H1 (cell line): ENCODE results near the gene BLMH. TPM values are rescaled to one million over a fixed set of nuclear protein-coding genes. Genes with fewer than 3 reads are reported as not detected.
A peak's percentile ranks its signal among the peaks of the same experiment; 100 is the strongest.

Source experiments
- CTCF ChIA-PET: fragments of 300-600 bp; sonication (Branson Sonifier 250); formaldehyde crosslinking; loops from one replicate; lab custom pipeline; 2021; ENCODE audit not compliant: partially characterized antibody; lab: Charles Lee
- POLR2A ChIA-PET: fragments of 300-600 bp; sonication (Branson Sonifier 250); formaldehyde crosslinking; loops from one replicate; lab custom pipeline; 2021; ENCODE audit warnings: inconsistent platforms; ENCODE audit not compliant: partially characterized antibody; lab: Charles Lee
- DNase-seq, 2 experiments: peaks; one replicate each; pipeline versions ENCODE4 v3.0.0 to v3.0.0-alpha.2; 2010 to 2022; ENCODE audit warnings: low spot score in 2 of 2, low read depth in 1 of 2, mixed read lengths in 1 of 2
- FAIRE-seq: peaks from 2 replicates; lab custom pipeline; 2011; peaks lifted over from hg19 to GRCh38; lab: Jason Lieb, UNC
- H2AFZ ChIP-seq: 2 replicates; pipeline ENCODE4 v1.8.1; 2012; ENCODE audit warnings: low read length, inconsistent platforms
- H2AK5ac ChIP-seq: 2 replicates; pipeline ENCODE4 v1.6.1; 2013; ENCODE audit warnings: low read depth, low read length
- H2BK120ac ChIP-seq: replicated peaks from 2 replicates; pipeline ENCODE3; 2013; ENCODE audit warnings: low read depth, low read length, inconsistent platforms
- H2BK12ac ChIP-seq: 2 replicates; pipeline ENCODE4 v1.6.1; 2013; ENCODE audit warnings: low read depth, low read length
- H2BK15ac ChIP-seq: 2 replicates; pipeline ENCODE4 v1.6.1; 2013; ENCODE audit warnings: low read length
- H2BK20ac ChIP-seq: 2 replicates; pipeline ENCODE4 v1.6.1; 2013; ENCODE audit warnings: low read length
- H2BK5ac ChIP-seq: 2 replicates; pipeline ENCODE4 v1.6.1; 2013; ENCODE audit warnings: low read depth, low read length
- H3K14ac ChIP-seq: 2 replicates; pipeline ENCODE4 v1.6.1; 2013; ENCODE audit warnings: inconsistent platforms; ENCODE audit not compliant: insufficient read length
- H3K18ac ChIP-seq: 2 replicates; pipeline ENCODE4 v1.6.1; 2013; ENCODE audit warnings: low read length; ENCODE audit errors: extremely low read depth
- H3K23ac ChIP-seq: 2 replicates; pipeline ENCODE4 v1.6.1; 2013; ENCODE audit warnings: inconsistent platforms; ENCODE audit not compliant: insufficient read length
- H3K23me2 ChIP-seq: 2 replicates; pipeline ENCODE4 v1.6.1; 2013; ENCODE audit warnings: low read depth, low read length
- H3K27ac ChIP-seq: 2 replicates; pipeline ENCODE4 v1.6.1; 2011; ENCODE audit warnings: low read depth, low read length, inconsistent platforms
- H3K27me3 ChIP-seq, 4 experiments: replicated peaks in 1 of 4; 1 replicate in 1 of 4; 2 replicates in 3 of 4; pipeline versions ENCODE4 v1.6.1 to v1.8.1; 2011 to 2013; ENCODE audit warnings: low read length in 3 of 4, mild to moderate bottlenecking in 3 of 4, inconsistent platforms in 2 of 4, mixed read lengths in 2 of 4, moderate library complexity in 1 of 4; ENCODE audit not compliant: control insufficient read depth in 3 of 4, insufficient read depth in 3 of 4; ENCODE audit errors: extremely low read depth in 1 of 4
- H3K36me3 ChIP-seq, 4 experiments: 2 replicates each; pipeline versions ENCODE4 v1.6.1 to v1.8.1; 2011 to 2013; ENCODE audit warnings: mild to moderate bottlenecking in 4 of 4, low read length in 3 of 4, moderate library complexity in 2 of 4, control low read depth in 1 of 4, inconsistent platforms in 1 of 4; ENCODE audit not compliant: insufficient read depth in 4 of 4, control insufficient read depth in 2 of 4
- H3K4ac ChIP-seq: replicated peaks from 2 replicates; pipeline ENCODE3; 2013; ENCODE audit warnings: low read length, low read depth, mixed read lengths, inconsistent platforms; ENCODE audit not compliant: insufficient read length
- H3K4me1 ChIP-seq, 4 experiments: replicated peaks in 1 of 4; 1 replicate in 1 of 4; 2 replicates in 3 of 4; pipeline versions ENCODE4 v1.6.1 to v1.8.1; 2011 to 2013; ENCODE audit warnings: low read length in 3 of 4, inconsistent platforms in 2 of 4, mixed read lengths in 1 of 4; ENCODE audit not compliant: insufficient read depth in 4 of 4, control insufficient read depth in 3 of 4
- H3K4me2 ChIP-seq, 2 experiments: 2 replicates each; pipeline versions ENCODE4 v1.6.1 to v1.8.1; 2011 to 2013; ENCODE audit warnings: low read depth in 2 of 2, low read length in 2 of 2, control low read depth in 1 of 2, inconsistent platforms in 1 of 2, mild to moderate bottlenecking in 1 of 2; ENCODE audit not compliant: insufficient read depth in 1 of 2
- H3K4me3 ChIP-seq, 4 experiments: fragments of 200-600, 300-600 bp in 1 of 4; sonication (generic), shearing (Covaris generic), sonication (Bioruptor Twin) in 1 of 4; 2 replicates each; pipeline versions ENCODE4 v1.5.1 to v1.8.1; 2011 to 2016; ENCODE audit warnings: low read length in 4 of 4, low read depth in 3 of 4, control low read depth in 2 of 4, inconsistent platforms in 2 of 4, mild to moderate bottlenecking in 2 of 4, mixed read lengths in 1 of 4, moderate library complexity in 1 of 4; ENCODE audit not compliant: insufficient read depth in 2 of 4; ENCODE audit errors: extremely low read depth in 1 of 4
- H3K56ac ChIP-seq: replicated peaks from 2 replicates; pipeline ENCODE3; 2013; ENCODE audit warnings: low read depth, mild to moderate bottlenecking, mixed read lengths, low read length, inconsistent platforms; ENCODE audit not compliant: insufficient read length
- H3K79me1 ChIP-seq: 2 replicates; pipeline ENCODE4 v1.6.1; 2013; ENCODE audit warnings: low read depth, low read length, control low read depth
- H3K79me2 ChIP-seq, 2 experiments: 2 replicates each; pipeline versions ENCODE4 v1.6.1 to v1.8.1; 2012 to 2013; ENCODE audit warnings: low read length in 2 of 2, mild to moderate bottlenecking in 2 of 2, inconsistent platforms in 1 of 2; ENCODE audit not compliant: insufficient read depth in 2 of 2, control insufficient read depth in 1 of 2
- H3K9ac ChIP-seq, 4 experiments: replicated peaks in 1 of 4; 1 replicate in 1 of 4; 2 replicates in 3 of 4; pipeline versions ENCODE4 v1.6.1 to v1.8.1; 2011 to 2013; ENCODE audit warnings: low read depth in 3 of 4, low read length in 3 of 4, control low read depth in 2 of 4, mild to moderate bottlenecking in 2 of 4, moderate library complexity in 2 of 4, inconsistent platforms in 1 of 4; ENCODE audit errors: extremely low read depth in 1 of 4
- H3K9me3 ChIP-seq, 2 experiments: 2 replicates each; pipeline versions ENCODE4 v1.6.1 to v1.8.1; 2012 to 2013; ENCODE audit warnings: mild to moderate bottlenecking in 2 of 2, moderate library complexity in 2 of 2, control low read depth in 1 of 2, inconsistent platforms in 1 of 2, low read depth in 1 of 2, low read length in 1 of 2, mixed read lengths in 1 of 2; ENCODE audit not compliant: insufficient read depth in 2 of 2
- H4K20me1 ChIP-seq, 2 experiments: replicated peaks in 1 of 2; 2 replicates each; pipeline versions ENCODE3 to v1.8.1; 2011 to 2013; ENCODE audit warnings: inconsistent platforms in 2 of 2, low read length in 2 of 2, mild to moderate bottlenecking in 1 of 2; ENCODE audit not compliant: insufficient read depth in 2 of 2, control insufficient read depth in 1 of 2
- H4K5ac ChIP-seq: 2 replicates; pipeline ENCODE4 v1.6.1; 2013; ENCODE audit warnings: low read length, low read depth, mixed read lengths, inconsistent platforms; ENCODE audit not compliant: insufficient read length
- H4K8ac ChIP-seq: 2 replicates; pipeline ENCODE4 v1.8.0; 2013; ENCODE audit warnings: mild to moderate bottlenecking, moderate library complexity, low read length, inconsistent platforms; ENCODE audit not compliant: insufficient read depth; ENCODE audit errors: extremely low read depth
- H4K91ac ChIP-seq: replicated peaks from 2 replicates; pipeline ENCODE3; 2013; ENCODE audit warnings: low read length, mixed read lengths, inconsistent platforms; ENCODE audit not compliant: insufficient read length
- CREB1 ChIP-seq: IDR thresholded peaks from 2 replicates; pipeline ENCODE4 v1.6.1; 2012; ENCODE audit warnings: inconsistent platforms
- GABPA ChIP-seq: IDR thresholded peaks from 2 replicates; pipeline ENCODE4 v1.6.1; 2011; ENCODE audit warnings: mild to moderate bottlenecking, low read length, moderate library complexity, borderline replicate concordance; ENCODE audit not compliant: insufficient read depth
- HDAC2 ChIP-seq, 2 experiments: fragments of 300-600 bp in 1 of 2; sonication (generic) in 1 of 2; IDR thresholded peaks; 2 replicates each; pipeline ENCODE4 v1.6.1; 2011 to 2012; ENCODE audit warnings: low read depth in 2 of 2, low read length in 2 of 2, mild to moderate bottlenecking in 2 of 2, moderate library complexity in 2 of 2, borderline replicate concordance in 1 of 2, inconsistent platforms in 1 of 2
- RBBP5 ChIP-seq: IDR thresholded peaks from 2 replicates; pipeline ENCODE4 v1.7.1; 2012; ENCODE audit warnings: low read depth, mild to moderate bottlenecking, inconsistent platforms, low read length, moderate library complexity, borderline replicate concordance
- RFX5 ChIP-seq: IDR thresholded peaks from 2 replicates; pipeline ENCODE4 v1.6.1; 2011; ENCODE audit warnings: low read depth, low read length, improper control_type of control experiment, borderline replicate concordance
- SUZ12 ChIP-seq: fragments of 200-600 bp; sonication (generic); IDR thresholded peaks from 2 replicates; pipeline ENCODE4 v1.6.1; 2012; ENCODE audit warnings: mild to moderate bottlenecking, inconsistent platforms, low read length, moderate library complexity, mixed read lengths
- WGBS, 2 experiments: shearing (Covaris generic) in 1 of 2; methylation state at CpG; one replicate each; pipeline versions ENCODE4 v1.1.6 to v1.1.7; 2013 to 2015; ENCODE audit warnings: low lambda C conversion rate in 2 of 2, mixed read lengths in 2 of 2, inconsistent platforms in 1 of 2, low coverage in 1 of 2, missing lambda C conversion rate in 1 of 2; ENCODE audit not compliant: insufficient replicate concordance in 2 of 2, insufficient coverage in 1 of 2, insufficient read length in 1 of 2; ENCODE audit errors: extremely low coverage in 1 of 2, missing lambda C conversion rate in 1 of 2; 5-methylcytosine and 5-hydroxymethylcytosine counted together
- polyA plus RNA-seq, 7 experiments: library from polyadenylated mRNA; depleted of rRNA in 3 of 7; stranded (reverse) in 5 of 7; unstranded in 2 of 7; fragments of >200 nt in 5 of 7; fragments of 200-250 nt in 2 of 7; gene quantifications; 1 replicate in 5 of 7; 2 replicates in 1 of 7; 4 replicates in 1 of 7; pipeline versions ENCODE4 v1.2.1 to v1.2.3, GENCODE V29; 2011 to 2013; ENCODE audit warnings: missing spikeins in 2 of 7, mixed read lengths in 2 of 7
- total RNA-seq: library from RNA; stranded (reverse); fragmentation: NEBNext Ultra II Directional; extraction: Animal tissue kit (Norgen Biotek cat#: 25700); gene quantifications from 2 replicates; pipeline ENCODE4 v1.2.1, GENCODE V29; 2021

The BLMH gene
- total and polyA plus RNA-seq, 2 of the 8 experiments (the other 6 are each of a cell fraction or from before 2014, with no cell fraction given), result 18.2 to 74.3 TPM

DNA sequence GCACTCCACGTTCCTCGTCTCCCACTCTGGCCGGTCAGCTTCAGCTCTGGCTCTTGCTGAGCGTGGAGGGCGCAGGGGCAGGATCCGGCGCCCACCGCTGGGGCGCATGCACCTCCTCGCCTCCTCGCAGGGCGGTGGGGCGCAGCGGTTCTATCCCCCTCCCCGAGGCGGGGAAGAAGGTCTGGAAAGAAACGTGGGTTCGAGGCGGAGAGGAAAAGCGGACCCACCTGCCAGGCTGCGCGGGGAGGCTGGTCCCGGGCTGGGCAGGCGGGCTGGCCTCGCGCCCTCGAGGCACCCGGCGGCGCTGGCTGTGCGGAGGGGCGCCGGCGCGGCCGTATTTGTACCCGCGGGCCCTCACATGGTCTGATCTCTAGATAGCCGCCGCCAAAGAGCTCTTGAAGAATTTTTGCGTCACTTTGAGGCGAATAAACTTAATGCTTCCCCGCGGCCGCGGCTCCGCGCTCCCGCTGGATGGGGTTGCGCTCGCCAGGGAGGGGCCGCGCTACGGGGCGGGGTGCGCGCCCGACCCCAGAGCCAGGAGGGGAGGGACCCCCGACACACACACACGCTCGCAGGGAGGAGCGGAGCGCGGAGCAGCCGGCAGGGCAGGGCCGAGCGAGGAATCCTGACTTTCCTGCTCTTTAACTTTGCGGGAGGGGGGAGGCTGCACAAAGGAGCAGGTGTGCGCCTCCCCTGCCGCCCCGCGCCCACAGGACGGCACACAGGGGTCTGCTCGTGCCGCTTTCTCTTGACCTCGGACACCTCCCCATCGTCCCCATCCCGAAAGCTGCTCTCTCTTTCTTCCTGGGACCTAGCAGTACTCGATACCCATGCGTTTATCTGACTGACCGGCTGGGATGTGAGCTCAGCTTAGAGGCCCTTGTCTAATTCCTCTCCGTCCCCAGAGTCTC is 56.1 kb downstream of the BLMH start, which contains the start of gene SLC6A4:
TSS of gene SLC6A4 (minus strand) at position 312 of the 911 bp plus-strand sequence. CDS start 13,739 bp downstream, outside the sequence.
- Histone ChIP-seq H3K23me2 (peaks cover 17% of the 10 kb centered on the region; the same call in 1 of the 2 replicates), H2BK15ac (no peak within 1 kb of the TSS), H2AK5ac (no peak within 1 kb of the TSS), H3K4ac (no peak within 1 kb of the TSS), H3K14ac (no peak within 1 kb of the TSS), H3K27ac (no peak within 1 kb of the TSS), H2BK5ac (no peak within 1 kb of the TSS), H2AFZ (peak within 1 kb of the TSS; percentile 82; the same call in 1 of the 2 replicates), H4K91ac (no peak within 1 kb of the TSS), H3K79me2 (no peaks in the 10 kb centered on the region), H4K8ac (peak within 1 kb of the TSS; percentile 91; the same call in 1 of the 2 replicates), H2BK12ac (no peak within 1 kb of the TSS), H3K4me1 (peaks cover 0 to 18% (median 15%) of the 10 kb centered on the region in 4 experiments; a peak in 5 of 7 replicates), H2BK120ac (no peak within 1 kb of the TSS), H3K18ac (peak within 1 kb of the TSS; percentile 19; the same call in 1 of the 2 replicates), H3K79me1 (no peaks in the 10 kb centered on the region), H3K4me2 (peak within 1 kb of the TSS; percentile 67 to 88), H3K56ac (no peak within 1 kb of the TSS), H3K4me3 (peak within 1 kb of the TSS; percentile 34 to 63 (median 48); a peak in 7 of 8 replicates), H3K36me3 (peaks cover 0 to 7% (median 0%) of the 10 kb centered on the region in 4 experiments; a peak in 1 of 8 replicates), H3K23ac (no peak within 1 kb of the TSS), H2BK20ac (0 out of 2 replicates have a peak within 1 kb of the TSS, but pooled peaks have one; percentile 32), H3K9ac (no peak within 1 kb of the TSS), H3K9me3 (peaks cover 5 to 8% of the 10 kb centered on the region in 2 experiments; a peak in 2 of 4 replicates), H4K20me1 (no peaks in the 10 kb centered on the region), H4K5ac (no peak within 1 kb of the TSS), H3K27me3 (peaks cover 32 to 63% (median 58%) of the 10 kb centered on the region in 4 experiments)
- ChIA-PET POLR2A (interaction anchor here (0.9 to 2.3 kb wide), 7 partner anchors 10 to 119 kb away, joined by 3 to 9 read pairs (median 4); partner anchors contain the start of gene BLMH), CTCF (interaction anchor here (1.2 to 5.0 kb wide), 11 partner anchors 11 to 131 kb away, joined by 4 to 36 read pairs (median 7); no protein-coding TSS in a partner anchor)
- DNase-seq (peak in 1 of 2 experiments; percentile 64), FAIRE-seq (peak; percentile 39)
- 10% methylated on average over 46 of the region's 82 CpGs; no CpG with 5 or more reads in 1 of the 2 experiments for WGBS, 2 experiments
- TF ChIP-seq RBBP5, result peak; percentile 11; the same call in 1 of the 2 replicates
- no peak for TF ChIP-seq GABPA
- no peak for TF ChIP-seq RFX5
- TF ChIP-seq SUZ12, result peak; percentile 87
- no peak for TF ChIP-seq CREB1
- TF ChIP-seq HDAC2 (IDR thresholded peaks at IDR 0.05; ENCODE audit: borderline replicate concordance in 1 of 2, low read depth in 2 of 2, low read length in 2 of 2), result 0 out of 4 replicates have a peak, but pooled peaks of 1 of the 2 experiments have one; percentile 14
